Activated T-helper 1 cell treated with anti-CD3 and anti-CD28 coated beads, Interleukin-12 subunit alpha, Interleukin-12 subunit beta, Interleukin-2, Interleukin-4 antibody, amounts not matched to agents 30 ng/mL and 10 ng/mL and 1 ng/mL, durations not matched to agents 14 hours and 24 hours and 36 hours (primary cell): ENCODE data around the gene SLC7A1. TPM values are rescaled to one million over a fixed set of nuclear protein-coding genes. Genes with fewer than 3 reads are reported as not detected.
"Not testable (repeated sequence)": the region's sequence is repeated elsewhere in the genome, so short reads cannot be mapped to it uniquely, and the experiment has no call there.

Experiments used
- DNase-seq: peaks from one replicate; pipeline ENCODE4 v3.0.0; 2021; ENCODE audit warnings: low spot score
- H3K27ac Mint-ChIP-seq: one replicate; pipeline ENCODE4 v1.8.0; 2021; ENCODE audit warnings: mild to moderate bottlenecking, mixed read lengths
- H3K27me3 Mint-ChIP-seq: one replicate; pipeline ENCODE4 v1.8.0; 2022; ENCODE audit warnings: mild to moderate bottlenecking, moderate library complexity, mixed read lengths; ENCODE audit not compliant: insufficient read depth
- H3K36me3 Mint-ChIP-seq: one replicate; pipeline ENCODE4 v1.8.0; 2021; ENCODE audit warnings: low read depth, mixed read lengths
- H3K4me1 Mint-ChIP-seq: one replicate; pipeline ENCODE4 v1.8.0; 2021; ENCODE audit warnings: low read depth, mixed read lengths
- H3K4me3 Mint-ChIP-seq: one replicate; pipeline ENCODE4 v1.8.0; 2021; ENCODE audit warnings: mild to moderate bottlenecking, moderate library complexity, mixed read lengths
- H3K9me3 Mint-ChIP-seq: one replicate; pipeline ENCODE4 v1.8.0; 2021; ENCODE audit warnings: mixed read lengths
- intact Hi-C: fragments of 100-400 bp; cut with micrococcal nuclease; formaldehyde crosslinking; loops from one replicate; pipeline ENCODE4 v1.15.1; 2024
- total RNA-seq: library from RNA; stranded (reverse); gene quantifications from 2 replicates; pipeline ENCODE4 v1.2.3, GENCODE V29; 2022

Gene SLC7A1
- 128 and 138 TPM in 2 replicates for total RNA-seq

DNA sequence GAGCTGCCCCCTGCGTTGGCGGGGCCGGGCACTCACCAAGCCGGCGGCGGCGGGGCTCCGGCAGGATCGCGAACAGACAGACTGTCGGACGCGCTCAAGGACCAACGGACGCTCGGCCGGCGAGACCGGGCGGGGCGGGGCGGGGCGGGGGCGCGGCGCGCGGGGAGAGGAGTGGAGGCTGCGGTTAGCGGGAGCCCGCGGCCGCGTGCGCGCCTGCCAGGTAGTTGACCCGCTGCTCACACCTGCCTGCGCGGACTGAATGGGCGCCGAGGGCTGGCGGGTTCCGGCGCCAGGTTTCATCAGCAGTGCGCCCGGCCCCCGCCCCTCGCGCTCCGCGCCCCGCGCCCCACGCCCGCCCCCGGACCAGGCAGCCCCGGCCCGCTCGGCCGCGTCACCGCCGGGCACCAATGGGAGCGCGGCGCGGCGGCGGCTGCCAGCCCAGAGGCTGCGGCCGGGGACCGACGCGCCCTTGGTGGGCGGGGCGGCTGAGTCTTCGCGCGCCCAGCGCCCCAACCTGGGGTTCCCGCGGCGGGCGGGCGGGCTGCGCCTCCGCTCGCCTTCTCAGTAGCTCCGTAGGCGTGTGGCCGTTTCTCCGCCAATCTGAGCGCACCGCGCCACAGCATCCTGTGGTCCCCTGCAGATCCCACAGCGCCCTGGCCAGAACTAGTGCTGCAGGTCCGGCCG is at the start of gene SLC7A1:
Gene SLC7A1, minus strand, starts transcription at position 309 of the 684 bp plus-strand sequence. CDS start 59,500 bp downstream, outside the sequence.
- no peaks in the 10 kb centered on the region for H3K9me3 Mint-ChIP-seq
- DNase-seq: peak; percentile 88
- peaks cover 6% of the 10 kb centered on the region for H3K27me3 Mint-ChIP-seq
- peaks cover 51% of the 10 kb centered on the region for H3K4me1 Mint-ChIP-seq
- peaks cover 20% of the 10 kb centered on the region for H3K36me3 Mint-ChIP-seq
- peak within 1 kb of the TSS; percentile 95 for H3K4me3 Mint-ChIP-seq
- intact Hi-C loops: loop anchor here (1.0 to 10.0 kb wide), 10 partner anchors 21 to 1599 kb away; partner anchors contain the start of genes B3GLCT, PAN3 and UBL3
- peak within 1 kb of the TSS; percentile 95 for H3K27ac Mint-ChIP-seq

DNA sequence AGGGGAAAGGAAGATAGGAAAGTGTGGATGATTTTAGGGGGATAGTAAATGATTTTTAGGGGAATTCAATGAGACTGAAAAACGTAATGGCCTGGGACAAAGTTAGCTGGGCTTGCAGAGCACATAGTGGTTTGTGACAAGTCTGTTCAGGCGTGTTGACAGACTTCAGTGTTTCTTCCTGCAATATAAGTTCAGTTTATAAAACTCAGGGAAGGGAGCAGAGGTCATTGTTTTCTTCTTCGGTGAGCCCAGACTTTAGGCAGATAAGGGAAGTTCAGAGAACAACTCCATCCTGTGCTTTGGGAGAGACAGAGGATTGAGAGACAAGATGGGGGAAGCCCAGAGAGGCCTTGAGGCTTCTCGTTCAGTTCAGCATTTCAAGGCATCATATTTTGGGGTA is 45.2 kb upstream of the SLC7A1 start:
- H3K27me3 Mint-ChIP-seq: peaks cover 3% of the 10 kb centered on the region
- no peaks in the 10 kb centered on the region for H3K9me3 Mint-ChIP-seq
- no peaks in the 10 kb centered on the region for H3K36me3 Mint-ChIP-seq
- no peak overlapping the region for H3K4me3 Mint-ChIP-seq
- intact Hi-C loops: no loop called here
- no peak for DNase-seq
- no peaks in the 10 kb centered on the region for H3K4me1 Mint-ChIP-seq
- no peak overlapping the region for H3K27ac Mint-ChIP-seq

DNA sequence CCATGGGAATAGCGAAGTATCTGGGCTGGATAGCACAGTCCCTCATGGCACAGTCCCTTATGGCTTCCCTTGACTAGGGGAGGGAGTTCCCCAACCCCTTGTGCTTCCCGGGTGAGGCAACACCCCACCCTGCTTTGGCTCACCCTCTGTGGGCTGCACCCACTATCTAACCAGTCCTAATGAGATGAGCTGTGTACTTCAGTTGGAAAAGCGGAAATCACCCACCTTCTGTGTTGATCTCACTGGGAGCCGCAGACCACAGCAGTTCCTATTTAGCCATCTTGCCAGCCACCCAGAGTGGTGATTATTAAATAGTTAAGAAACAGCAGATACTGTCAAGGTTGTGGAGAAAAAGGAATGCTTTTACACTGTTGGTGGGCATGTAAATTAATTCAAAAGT is 41.3 kb upstream of the SLC7A1 start:
- H3K27ac Mint-ChIP-seq, H3K36me3 Mint-ChIP-seq, H3K4me3 Mint-ChIP-seq, intact Hi-C loops, H3K9me3 Mint-ChIP-seq, DNase-seq, H3K4me1 Mint-ChIP-seq: not testable (repeated sequence)
- peaks cover 21% of the 10 kb centered on the region for H3K27me3 Mint-ChIP-seq

DNA sequence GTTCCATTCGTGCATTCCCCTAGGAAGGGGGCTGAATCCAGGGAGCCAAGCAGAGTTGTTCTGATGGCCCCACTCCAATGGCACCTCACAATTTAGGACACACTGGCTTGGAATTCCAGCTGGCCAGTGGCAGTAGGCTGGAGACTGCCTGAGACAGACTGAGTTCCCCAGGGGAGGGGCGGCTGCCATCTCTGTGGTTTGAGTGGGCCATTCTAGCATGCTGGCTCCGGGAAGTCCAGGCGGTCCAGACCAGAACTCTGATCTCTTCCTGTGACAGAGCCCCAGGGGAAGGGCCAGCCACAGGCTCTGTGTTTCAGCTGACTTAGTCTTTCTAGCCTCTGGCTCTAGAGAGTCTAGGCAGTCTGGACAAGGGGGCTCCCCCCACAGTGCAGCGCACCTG is 29.5 kb upstream of the SLC7A1 start:
- DNase-seq: no peak
- Mint-ChIP-seq H3K27me3 (peaks cover 25% of the 10 kb centered on the region), H3K4me1 (no peaks in the 10 kb centered on the region), H3K36me3 (no peaks in the 10 kb centered on the region), H3K9me3 (no peaks in the 10 kb centered on the region), H3K4me3 (no peak overlapping the region), H3K27ac (no peak overlapping the region)
- intact Hi-C loops: no loop called here

DNA sequence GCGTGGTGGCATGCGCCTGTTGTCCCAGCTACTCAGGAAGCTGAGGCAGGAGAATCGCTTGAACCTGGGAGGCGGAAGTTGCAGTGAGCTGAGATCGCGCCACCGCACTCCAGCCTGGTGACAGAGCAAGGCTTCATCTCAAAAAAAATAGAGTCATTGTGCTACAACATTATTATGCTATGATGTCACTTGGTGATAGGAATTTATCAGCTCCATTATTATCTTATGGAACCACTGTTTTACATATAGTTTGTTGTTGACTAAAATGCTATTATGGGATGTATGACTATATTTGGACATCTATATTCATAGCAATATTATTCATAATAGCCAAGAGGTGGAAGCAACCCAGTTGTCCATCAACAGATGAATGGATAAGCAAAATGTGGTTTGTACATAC is 26.4 kb upstream of the SLC7A1 start:
- Mint-ChIP-seq H3K9me3 (no peaks in the 10 kb centered on the region), H3K4me3 (no peak overlapping the region), H3K27me3 (peaks cover 19% of the 10 kb centered on the region), H3K27ac (no peak overlapping the region), H3K4me1 (no peaks in the 10 kb centered on the region), H3K36me3 (no peaks in the 10 kb centered on the region)
- DNase-seq: no peak
- intact Hi-C loops: no loop called here

DNA sequence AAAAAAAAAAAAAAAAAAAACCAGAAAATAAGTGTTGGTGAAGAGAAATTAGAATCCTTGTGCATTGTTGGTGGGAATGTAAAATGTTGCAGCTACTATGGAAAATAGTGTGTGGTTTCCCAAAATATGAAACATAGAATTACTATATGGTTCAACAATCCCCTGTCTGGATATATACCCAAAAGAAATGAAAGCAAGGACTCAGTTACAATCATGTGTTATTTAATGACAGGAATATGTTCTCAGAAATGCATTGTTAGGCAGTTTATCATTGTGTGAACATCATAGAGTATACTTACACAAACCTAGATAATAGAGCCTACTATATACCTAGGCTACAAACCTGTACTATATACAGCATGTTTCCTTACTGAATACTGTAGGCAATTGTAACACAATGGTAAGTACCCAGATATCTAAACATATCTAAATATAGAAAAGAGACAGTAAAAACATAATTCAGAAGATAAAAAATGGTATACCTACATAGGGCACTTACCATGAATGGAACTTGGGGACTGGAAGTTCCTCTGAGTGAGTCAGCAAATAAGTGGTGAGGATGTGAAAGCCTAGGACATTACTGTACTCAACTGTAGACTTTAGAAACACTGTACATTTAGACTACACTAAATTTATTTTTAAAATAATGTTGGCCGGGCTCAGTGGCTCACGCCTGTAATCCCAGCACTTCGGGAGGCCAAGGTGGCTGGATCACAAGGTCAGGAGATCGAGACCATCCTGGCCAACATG is 25.7 kb upstream of the SLC7A1 start:
- Mint-ChIP-seq H3K9me3 (no peaks in the 10 kb centered on the region), H3K27ac (no peak overlapping the region)

DNA sequence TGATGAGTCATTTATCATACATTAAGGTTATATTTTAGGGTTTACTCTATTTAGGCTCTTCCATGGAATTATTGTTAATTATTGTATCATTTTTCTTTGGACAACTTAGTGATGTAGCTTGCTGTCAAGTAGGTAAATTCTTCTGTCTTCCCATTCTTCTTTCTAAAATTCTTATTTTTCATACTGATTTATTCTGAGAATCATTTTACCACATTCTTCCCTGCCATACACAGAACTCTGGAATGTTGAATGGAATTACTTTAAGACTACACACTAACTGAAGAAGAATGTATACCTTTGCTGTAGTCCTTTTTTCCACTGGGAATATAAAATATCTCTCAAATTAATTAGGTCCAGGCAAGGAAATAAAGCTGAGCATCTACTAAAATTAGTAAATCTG is 24.5 kb upstream of the SLC7A1 start:
- no peaks in the 10 kb centered on the region for H3K4me1 Mint-ChIP-seq
- DNase-seq: no peak
- H3K4me3 Mint-ChIP-seq: no peak overlapping the region
- intact Hi-C loops: no loop called here
- no peaks in the 10 kb centered on the region for H3K9me3 Mint-ChIP-seq
- H3K27me3 Mint-ChIP-seq: peaks cover 34% of the 10 kb centered on the region
- no peak overlapping the region for H3K27ac Mint-ChIP-seq
- H3K36me3 Mint-ChIP-seq: no peaks in the 10 kb centered on the region

More for the DNA sequence above, 25.7 kb upstream of the SLC7A1 start:
- H3K27me3 Mint-ChIP-seq: peaks cover 21% of the 10 kb centered on the region
- H3K4me1 Mint-ChIP-seq: no peaks in the 10 kb centered on the region
- H3K4me3 Mint-ChIP-seq: no peak overlapping the region
- no peaks in the 10 kb centered on the region for H3K36me3 Mint-ChIP-seq
- DNase-seq: no peak
- intact Hi-C loops: no loop called here

DNA sequence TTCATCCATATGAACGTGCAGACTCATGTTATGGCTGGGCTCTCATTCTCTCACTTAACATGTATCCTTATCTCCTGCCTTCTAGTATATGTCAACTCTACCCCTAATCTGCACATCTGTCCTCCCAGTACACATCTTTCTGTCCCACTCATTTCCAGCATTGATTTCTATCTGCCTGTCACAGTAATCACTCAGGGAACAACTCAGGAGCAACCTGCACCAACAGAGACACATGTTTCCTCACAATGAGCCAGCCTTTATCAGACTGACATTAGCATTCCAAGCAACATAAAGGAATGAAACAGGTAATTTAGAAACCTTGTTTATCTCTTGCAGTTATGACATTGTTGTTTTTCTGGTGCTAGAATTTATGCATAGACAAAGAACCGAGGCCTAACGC is 17.6 kb upstream of the SLC7A1 start:
- DNase-seq: no peak
- Mint-ChIP-seq H3K4me1 (no peaks in the 10 kb centered on the region), H3K36me3 (no peaks in the 10 kb centered on the region), H3K27me3 (peaks cover 54% of the 10 kb centered on the region), H3K9me3 (no peaks in the 10 kb centered on the region), H3K4me3 (no peak overlapping the region), H3K27ac (no peak overlapping the region)
- intact Hi-C loops: no loop called here

DNA sequence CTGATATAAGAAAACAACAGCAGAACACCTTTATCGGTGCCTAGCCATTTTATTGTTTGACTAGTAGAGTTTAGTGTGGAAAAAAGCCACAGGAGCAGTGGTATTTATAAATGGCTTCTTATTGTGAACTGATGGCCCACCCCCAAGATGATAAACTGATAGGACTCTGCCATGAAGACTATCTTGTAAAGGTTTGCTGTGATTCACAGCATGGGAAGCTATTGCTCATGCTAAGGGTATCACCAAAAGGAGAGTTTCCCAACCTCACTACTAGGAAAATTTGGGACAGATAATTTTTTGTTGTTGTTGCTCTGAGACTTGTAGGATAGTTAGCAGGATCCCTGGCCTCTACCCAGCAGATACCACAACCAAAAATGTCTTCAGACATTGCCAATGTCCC is 12.0 kb upstream of the SLC7A1 start:
- intact Hi-C loops: no loop called here
- no peaks in the 10 kb centered on the region for H3K36me3 Mint-ChIP-seq
- H3K27ac Mint-ChIP-seq: no peak overlapping the region
- DNase-seq: no peak
- no peak overlapping the region for H3K4me3 Mint-ChIP-seq
- H3K9me3 Mint-ChIP-seq: no peaks in the 10 kb centered on the region
- peaks cover 28% of the 10 kb centered on the region for H3K27me3 Mint-ChIP-seq
- no peaks in the 10 kb centered on the region for H3K4me1 Mint-ChIP-seq

DNA sequence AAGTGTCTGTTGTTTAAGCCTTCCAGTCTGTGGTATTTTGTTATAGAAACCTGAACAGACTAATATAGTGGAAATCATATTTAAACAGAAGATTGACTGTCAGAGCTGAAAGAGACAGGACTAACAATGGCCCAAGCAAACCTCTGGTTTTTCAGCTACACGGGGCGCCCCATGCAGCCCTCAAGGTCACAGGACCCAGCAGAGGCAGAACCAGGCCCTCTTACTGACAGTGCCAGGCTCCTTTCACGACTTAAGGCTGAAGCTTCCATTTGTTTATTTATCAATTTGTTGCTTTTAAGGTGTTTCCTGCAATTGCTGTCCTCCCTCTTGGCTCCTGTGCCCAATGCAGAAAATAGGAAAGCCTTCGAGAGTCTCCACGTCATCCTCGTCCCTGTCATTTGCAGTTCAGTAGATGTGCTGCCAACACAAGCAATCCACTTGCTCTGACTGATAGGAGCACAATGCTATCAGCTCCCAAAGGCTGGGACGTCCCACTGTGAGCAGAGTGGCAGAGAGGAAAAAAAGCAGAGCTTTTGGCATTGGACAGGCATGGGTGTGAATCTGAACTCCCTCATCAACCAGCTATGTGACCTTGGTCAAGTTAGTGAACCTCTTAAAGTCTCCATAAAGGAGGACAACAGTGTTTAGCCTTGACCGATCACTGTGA is 10.5 kb upstream of the SLC7A1 start:
- no peaks in the 10 kb centered on the region for H3K9me3 Mint-ChIP-seq
- no peaks in the 10 kb centered on the region for H3K4me1 Mint-ChIP-seq
- intact Hi-C loops: no loop called here
- H3K27ac Mint-ChIP-seq: no peak overlapping the region
- no peaks in the 10 kb centered on the region for H3K36me3 Mint-ChIP-seq
- peaks cover 31% of the 10 kb centered on the region for H3K27me3 Mint-ChIP-seq
- no peak overlapping the region for H3K4me3 Mint-ChIP-seq
- DNase-seq: no peak

DNA sequence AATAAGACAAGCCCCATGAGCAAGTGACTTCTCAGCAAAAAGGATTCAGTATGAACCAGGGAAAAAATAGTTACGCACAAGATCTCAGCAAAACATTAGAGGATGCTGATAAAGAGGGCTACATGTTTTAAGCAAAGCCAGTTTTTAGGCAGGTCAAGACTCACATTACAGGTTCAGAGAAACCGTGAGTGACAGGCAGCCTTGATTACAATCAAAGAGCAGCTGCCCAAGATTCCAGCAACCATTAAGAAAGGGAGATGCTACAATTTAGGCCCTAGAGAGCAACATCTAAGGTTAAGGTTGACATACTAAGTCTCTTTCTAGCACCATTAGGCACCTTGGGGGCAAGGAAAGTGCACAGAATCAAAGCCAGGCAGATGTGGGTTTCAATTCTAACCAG is 2.8 kb upstream of the SLC7A1 start:
- Mint-ChIP-seq H3K9me3 (no peaks in the 10 kb centered on the region), H3K4me1 (peaks cover 24% of the 10 kb centered on the region), H3K27me3 (peaks cover 9% of the 10 kb centered on the region), H3K4me3 (no peak overlapping the region), H3K36me3 (peaks cover 10% of the 10 kb centered on the region), H3K27ac (no peak overlapping the region)
- intact Hi-C loops: loop anchor here (10.0 kb wide), 4 partner anchors 546 to 1596 kb away; partner anchors contain the start of genes B3GLCT and PAN3
- no peak for DNase-seq

DNA sequence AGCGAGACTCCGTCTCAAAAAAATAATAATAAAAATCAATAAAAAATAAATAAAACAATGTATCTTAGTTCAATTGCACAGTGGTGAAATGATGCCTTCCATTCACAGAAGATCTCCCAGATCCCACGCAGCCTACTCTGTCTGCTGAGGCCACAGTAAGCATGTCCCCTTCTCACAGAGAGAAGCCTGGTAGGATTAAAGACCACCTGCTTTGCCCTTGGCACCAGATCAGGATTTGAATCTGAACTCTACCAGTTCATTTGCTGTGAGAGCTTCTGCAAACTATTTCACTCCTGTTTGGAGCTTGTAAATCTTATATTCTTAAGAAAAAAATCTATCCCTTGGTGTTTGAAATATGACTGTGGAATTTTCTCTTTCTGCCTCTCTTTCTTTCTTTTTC is 2.2 kb upstream of the SLC7A1 start:
- no peak for DNase-seq
- H3K27me3 Mint-ChIP-seq: peaks cover 9% of the 10 kb centered on the region
- H3K4me3 Mint-ChIP-seq: no peak overlapping the region
- no peak overlapping the region for H3K27ac Mint-ChIP-seq
- intact Hi-C loops: loop anchor here (10.0 kb wide), 4 partner anchors 547 to 1597 kb away; partner anchors contain the start of genes B3GLCT and PAN3
- peaks cover 13% of the 10 kb centered on the region for H3K36me3 Mint-ChIP-seq
- H3K4me1 Mint-ChIP-seq: peaks cover 30% of the 10 kb centered on the region
- H3K9me3 Mint-ChIP-seq: no peaks in the 10 kb centered on the region

DNA sequence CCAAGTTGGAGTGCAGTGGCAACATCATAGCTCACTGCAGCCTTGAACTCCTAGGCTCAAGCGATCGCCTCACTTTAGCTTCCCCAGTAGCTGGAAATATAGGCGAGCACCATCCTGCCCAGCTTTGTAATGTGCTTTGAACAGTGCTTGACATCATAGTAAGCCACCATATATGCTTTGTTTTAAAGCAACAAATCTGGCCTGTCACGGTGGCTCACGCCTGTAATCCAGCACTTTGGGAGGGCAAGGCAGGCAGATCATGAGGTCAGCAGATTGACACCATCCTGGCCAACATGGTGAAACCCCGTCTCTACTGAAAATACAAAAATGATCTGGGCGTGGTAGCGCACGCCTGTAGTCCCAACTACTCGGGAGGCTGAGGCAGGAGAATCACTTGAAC is 1.8 kb upstream of the SLC7A1 start:
- Mint-ChIP-seq H3K4me3 (no peak overlapping the region), H3K27ac (no peak overlapping the region), H3K36me3 (peaks cover 13% of the 10 kb centered on the region), H3K27me3 (peaks cover 9% of the 10 kb centered on the region), H3K4me1 (peaks cover 35% of the 10 kb centered on the region), H3K9me3 (no peaks in the 10 kb centered on the region)
- DNase-seq: no peak
- intact Hi-C loops: loop anchor here (10.0 kb wide), 4 partner anchors 548 to 1598 kb away; partner anchors contain the start of genes B3GLCT and PAN3
